ENCODE measurements around the gene C1orf35. TPM values are rescaled to one million over a fixed set of nuclear protein-coding genes. Genes with fewer than 3 reads are reported as not detected.

C1orf35 gene
- total and polyA plus RNA-seq, 2 of the 4 experiments (the other 2 are of a cell fraction): 4.3 to 13.0 TPM

GRCh38 chr1:228070173-228070572 lies 33.0 kb downstream of the C1orf35 start:
- dilution Hi-C loops (cut with HindIII; ENCODE audit: low sequenced_read_pairs, unreplicated experiment): no loop called here
- no peak overlapping the region for H3K23ac ChIP-seq (ENCODE audit: low read depth, low read length)
- no peaks in the 10 kb centered on the region for H3K9me3 ChIP-seq (ENCODE audit: control insufficient read depth, insufficient read depth, low read length)
- H3K56ac ChIP-seq (ENCODE audit: extremely low read depth, insufficient read depth, low read length): no peak overlapping the region
- no peak overlapping the region for H2AK9ac ChIP-seq (replicated peaks; ENCODE audit: low read depth, low read length, poor library complexity)
- ATAC-seq (ENCODE audit: low read depth) (no peak), DNase-seq (no peak)
- POLR2A ChIA-PET (ENCODE audit: unreplicated experiment): no interaction called here
- H4K91ac ChIP-seq (ENCODE audit: insufficient read depth, low read depth, low read length): no peak overlapping the region
- H2AFZ ChIP-seq (replicated peaks; ENCODE audit: low read length, poor library complexity): no peak overlapping the region
- no peak overlapping the region for H3K4me2 ChIP-seq (ENCODE audit: low read depth, low read length)
- no peak overlapping the region for H3K27ac ChIP-seq (ENCODE audit: insufficient read depth, low read length)
- no peak overlapping the region for H4K5ac ChIP-seq (ENCODE audit: low read depth, low read length)
- H3K18ac ChIP-seq (ENCODE audit: low read depth, low read length): no peak overlapping the region
- no TSS peak for BruUV-seq (replicated peaks)
- no peaks in the 10 kb centered on the region for H3K4me1 ChIP-seq (ENCODE audit: control insufficient read depth, insufficient read depth, low read length)
- no peaks in the 10 kb centered on the region for H3K9me1 ChIP-seq (ENCODE audit: insufficient read depth, low read length)
- peaks cover 7% of the 10 kb centered on the region for H4K20me1 ChIP-seq (ENCODE audit: insufficient read depth, low read length)
- H3K79me1 ChIP-seq (ENCODE audit: low read depth in 1 of 2, low read length in 2 of 2): no peaks in the 10 kb centered on the region
- H4K8ac ChIP-seq (ENCODE audit: low read depth in 2 of 2, low read length in 2 of 2): no peak overlapping the region
- H3K36me3 ChIP-seq (ENCODE audit: control insufficient read depth, insufficient read depth, low read length): no peaks in the 10 kb centered on the region
- intact Hi-C loops (cut with micrococcal nuclease): no loop called here
- no peak overlapping the region for H3K4ac ChIP-seq (ENCODE audit: low read depth, low read length)
- no peak overlapping the region for H2BK120ac ChIP-seq (ENCODE audit: low read depth, low read length)
- TF ChIP-seq RCOR1 (IDR thresholded peaks at IDR 0.05; ENCODE audit: insufficient replicate concordance, low read length): no peak
- TF ChIP-seq RFX5 (IDR thresholded peaks at IDR 0.05; ENCODE audit: low read depth, low read length): no peak
- TF ChIP-seq SMC3 (IDR thresholded peaks at IDR 0.05; ENCODE audit: low read depth, low read length): no peak
- TF ChIP-seq MAFK (IDR thresholded peaks at IDR 0.05; ENCODE audit: low read depth, low read length): no peak
- TF ChIP-seq NFE2L2 (IDR thresholded peaks at IDR 0.05; ENCODE audit: low read depth, low read length): no peak
- TF ChIP-seq RAD21 (IDR thresholded peaks at IDR 0.05; ENCODE audit: low read length): no peak
- TF ChIP-seq CTCF (conservative IDR thresholded peaks at IDR 0.05; ENCODE audit: low read depth, low read length): no peak
- TF ChIP-seq POLR2A (IDR thresholded peaks at IDR 0.05; ENCODE audit: low read depth, low read length): no peak
- no peak overlapping the region for H2BK15ac ChIP-seq (ENCODE audit: low read depth, low read length)
- H3K14ac ChIP-seq (replicated peaks; ENCODE audit: low read depth, low read length): no peak overlapping the region
- H2BK20ac ChIP-seq (ENCODE audit: low read depth, low read length): no peak overlapping the region
- in situ Hi-C loops (cut with MboI; ENCODE audit: low sequenced_read_pairs): no loop called here
- no peak overlapping the region for H3K4me3 ChIP-seq (ENCODE audit: insufficient read depth, low read depth, low read length)
- no peak overlapping the region for H2AK5ac ChIP-seq (ENCODE audit: low read depth, low read length)
- H2BK5ac ChIP-seq (ENCODE audit: low read depth, low read length, poor library complexity, severe bottlenecking): no peak overlapping the region
- CTCF ChIA-PET: no interaction called here
- WGBS, 2 experiments (ENCODE audit: extremely low coverage in 2 of 2, insufficient read length in 1 of 2): 57 to 100% methylated on average over 1 to 2 of the region's 2 CpGs
- H3K9ac ChIP-seq (ENCODE audit: low read depth, low read length): no peak overlapping the region
- peaks cover 37% of the 10 kb centered on the region for H3K27me3 ChIP-seq (ENCODE audit: control insufficient read depth, insufficient read depth, low read length)

Measured in IMR-90 (cell line).